K562 (cell line): ENCODE measurements around the gene PRKCG. TPM values are rescaled to one million over a fixed set of nuclear protein-coding genes. Genes with fewer than 3 reads are reported as not detected.

Experiments
- ARHGAP35 ChIP-seq: fragments of 450-650 bp; IDR thresholded peaks from 2 replicates; pipeline ENCODE4 v1.6.1; 2018; ENCODE audit not compliant: partially characterized antibody
- ARID1B ChIP-seq: fragments of 450-650 bp; IDR thresholded peaks from 2 replicates; pipeline ENCODE4 v1.6.1; 2016; ENCODE audit warnings: antibody characterized with exemption, mild to moderate bottlenecking, inconsistent platforms
- ASH1L ChIP-seq: fragments of 450-650 bp; IDR thresholded peaks from 2 replicates; pipeline ENCODE4 v1.6.1; 2018; ENCODE audit warnings: borderline replicate concordance, mild to moderate bottlenecking, low read depth; ENCODE audit not compliant: partially characterized antibody
- ATF1 ChIP-seq, 2 experiments: fragments of 450-650 bp in 1 of 2; IDR thresholded peaks; 2 replicates each; pipeline ENCODE4 v1.6.1; 2016; ENCODE audit warnings: missing compliant biosample characterization in 1 of 2, missing genetic modification characterization in 1 of 2
- BCOR ChIP-seq: fragments of 450-650 bp; IDR thresholded peaks from 2 replicates; pipeline ENCODE4 v1.6.1; 2016
- BRCA1 ChIP-seq, 2 experiments: fragments of 450-650 bp in 1 of 2; sonication (generic) in 1 of 2; formaldehyde crosslinking in 1 of 2; IDR thresholded peaks; 2 replicates each; pipeline versions ENCODE4 v1.5.0 to v1.6.1; 2017 to 2020; ENCODE audit warnings: mild to moderate bottlenecking in 1 of 2, missing genetic modification reagents in 1 of 2
- CAMTA2 ChIP-seq: fragments of 250-450 bp; sonication (Bioruptor Pico); conservative IDR thresholded peaks from 2 replicates; pipeline ENCODE4 v1.5.1; 2022
- ELF1 ChIP-seq: fragments of 200-800 bp; sonication (Bioruptor generic); IDR thresholded peaks from 2 replicates; pipeline ENCODE4 v1.6.1; 2016; ENCODE audit warnings: missing genetic modification characterization, missing compliant biosample characterization
- ESRRA ChIP-seq: fragments of 450-650 bp; IDR thresholded peaks from 2 replicates; pipeline ENCODE4 v1.6.1; 2014; ENCODE audit warnings: low read depth, mild to moderate bottlenecking, moderate library complexity, borderline replicate concordance
- JUNB ChIP-seq: fragments of 450-650 bp; formaldehyde crosslinking; conservative IDR thresholded peaks from 2 replicates; pipeline ENCODE4 v1.4.0; 2020; ENCODE audit warnings: mild to moderate bottlenecking
- KDM5B ChIP-seq: fragments of 200-600 bp; sonication (generic); IDR thresholded peaks from 2 replicates; pipeline ENCODE4 v1.6.1; 2012; ENCODE audit warnings: low read depth, mild to moderate bottlenecking, moderate library complexity, low read length, control low read depth, inconsistent platforms; ENCODE audit not compliant: insufficient replicate concordance
- NCOA4 ChIP-seq: fragments of 450-650 bp; IDR thresholded peaks from 2 replicates; pipeline ENCODE4 v1.6.1; 2018; ENCODE audit warnings: mild to moderate bottlenecking; ENCODE audit not compliant: partially characterized antibody
- NRF1 ChIP-seq, 2 experiments: fragments of 450-650 bp; IDR thresholded peaks in 1 of 2; conservative IDR thresholded peaks in 1 of 2; 2 replicates each; pipeline ENCODE4 v1.6.1; 2014; ENCODE audit warnings: mild to moderate bottlenecking in 2 of 2
- POU5F1 ChIP-seq: fragments of 150-350 bp; IDR thresholded peaks from 2 replicates; pipeline ENCODE4 v1.6.1; 2014; ENCODE audit warnings: borderline replicate concordance, low read length, low read depth, mild to moderate bottlenecking; ENCODE audit not compliant: partially characterized antibody
- RAD21 ChIP-seq, 2 experiments: fragments of 250-450 bp in 1 of 2; fragments of 450-650 bp in 1 of 2; sonication (Bioruptor Pico) in 1 of 2; formaldehyde crosslinking in 1 of 2; IDR thresholded peaks in 1 of 2; conservative IDR thresholded peaks in 1 of 2; 2 replicates each; pipeline versions ENCODE4 v1.4.0 to v1.8.0; 2020 to 2022; ENCODE audit warnings: mild to moderate bottlenecking in 2 of 2, moderate library complexity in 1 of 2
- VEZF1 ChIP-seq: fragments of 200-800 bp; sonication (Bioruptor generic); IDR thresholded peaks from 2 replicates; pipeline ENCODE4 v1.6.1; 2017; ENCODE audit warnings: missing genetic modification characterization, missing compliant biosample characterization
- ZNF124 ChIP-seq: sonication (generic); formaldehyde crosslinking; IDR thresholded peaks from 2 replicates; pipeline ENCODE4 v1.8.1; 2022; ENCODE audit warnings: missing genetic modification reagents
- ZNF133 ChIP-seq: fragments of 250-450 bp; sonication (Bioruptor Pico); IDR thresholded peaks from 2 replicates; pipeline ENCODE4 v1.4.0; 2020; ENCODE audit warnings: mild to moderate bottlenecking
- ZNF146 ChIP-seq: IDR thresholded peaks from one replicate; pipeline ENCODE4 v1.6.1; 2018; ENCODE audit warnings: missing compliant biosample characterization; ENCODE audit not compliant: unreplicated experiment
- ZNF212 ChIP-seq: fragments of 450-650 bp; formaldehyde crosslinking; IDR thresholded peaks from 2 replicates; pipeline ENCODE4 v1.4.0; 2020; ENCODE audit warnings: mild to moderate bottlenecking
- ZNF347 ChIP-seq: fragments of 450-650 bp; formaldehyde crosslinking; IDR thresholded peaks from 2 replicates; pipeline ENCODE4 v1.4.0; 2020; ENCODE audit warnings: low read depth, mild to moderate bottlenecking, moderate library complexity
- ZNF507 ChIP-seq: conservative IDR thresholded peaks from 2 replicates; pipeline ENCODE4 v1.6.1; 2017; ENCODE audit warnings: missing genetic modification characterization, missing compliant biosample characterization
- polyA plus RNA-seq, 8 experiments: library from polyadenylated mRNA; depleted of rRNA in 4 of 8; stranded (reverse) in 5 of 8; unstranded in 3 of 8; fragments of >200 nt; fragmentation: Nextera tagmentation in 2 of 8; fragmentation: Illumina TruSeq in 1 of 8; extraction: Ambion mirVana in 2 of 8; extraction: Trizol in 1 of 8; gene quantifications; 2 replicates each; pipeline versions ENCODE4 v1.2.1 to v1.2.3, GENCODE V29; 2011 to 2014; ENCODE audit warnings: inconsistent platforms in 1 of 8, missing spikeins in 1 of 8
- total RNA-seq, 7 experiments: library from RNA; depleted of rRNA in 6 of 7; stranded (reverse); fragments of >200 nt in 6 of 7; fragmentation: Illumina TruSeq in 2 of 7; extraction: Trizol in 2 of 7; gene quantifications; 2 replicates each; pipeline versions ENCODE4 v1.2.1 to v1.2.3, GENCODE V29; 2011 to 2021; ENCODE audit warnings: low replicate concordance in 1 of 7
- TF ChIP-seq, protein P1 (sequence below): fragments of 450-650 bp; formaldehyde crosslinking; IDR thresholded peaks from 2 replicates; pipeline ENCODE4 v1.4.0; 2020; ENCODE audit warnings: mild to moderate bottlenecking, mixed read lengths
- TF ChIP-seq, protein P2 (sequence below): fragments of 250-450 bp; sonication (Bioruptor Pico); IDR thresholded peaks from 2 replicates; pipeline ENCODE4 v1.8.0; 2022; ENCODE audit warnings: inconsistent platforms

Gene PRKCG
- total and polyA plus RNA-seq, 9 of the 15 experiments (the other 6 are each of a cell fraction or from before 2014, with no cell fraction given), result not detected

GRCh38 chr19:53868892-53869804 is 12.8 kb upstream of the PRKCG start (continued):
- TF ChIP-seq VEZF1 (CRISPR knock-in tag) (peak; percentile 96), ZNF347 (CRISPR knock-in tag) (no peak), RAD21 (CRISPR knock-in tag; conservative IDR thresholded peaks at IDR 0.05 in 1 of 2, IDR thresholded peaks at IDR 0.05 in 1 of 2) (no peak), KDM5B (peak; percentile 59), CAMTA2 (no peak), ELF1 (tag) (peak; percentile 81), ZNF507 (tag) (no peak), NCOA4 (no peak), ASH1L (no peak), BRCA1 (IDR thresholded peaks at IDR 0.05) (no peak), BRCA1 (CRISPR knock-in tag; IDR thresholded peaks at IDR 0.05) (no peak), ARID1B (no peak; the same call in 1 of the 2 replicates), ATF1 (CRISPR knock-in tag; IDR thresholded peaks at IDR 0.05) (no peak), ATF1 (tag; IDR thresholded peaks at IDR 0.05) (peak; percentile 69), NRF1 (conservative IDR thresholded peaks at IDR 0.05 in 1 of 2, IDR thresholded peaks at IDR 0.05 in 1 of 2) (peak; percentile 61 to 71), ESRRA (peak; percentile 34; the same call in 1 of the 2 replicates), POU5F1 (no peak), ARHGAP35 (no peak), JUNB (no peak), ZNF124 (no peak), ZNF212 (CRISPR knock-in tag) (no peak), ZNF146 (CRISPR knock-in tag) (no peak), ZNF133 (no peak), BCOR (no peak)
- TF ChIP-seq, protein P1, sequence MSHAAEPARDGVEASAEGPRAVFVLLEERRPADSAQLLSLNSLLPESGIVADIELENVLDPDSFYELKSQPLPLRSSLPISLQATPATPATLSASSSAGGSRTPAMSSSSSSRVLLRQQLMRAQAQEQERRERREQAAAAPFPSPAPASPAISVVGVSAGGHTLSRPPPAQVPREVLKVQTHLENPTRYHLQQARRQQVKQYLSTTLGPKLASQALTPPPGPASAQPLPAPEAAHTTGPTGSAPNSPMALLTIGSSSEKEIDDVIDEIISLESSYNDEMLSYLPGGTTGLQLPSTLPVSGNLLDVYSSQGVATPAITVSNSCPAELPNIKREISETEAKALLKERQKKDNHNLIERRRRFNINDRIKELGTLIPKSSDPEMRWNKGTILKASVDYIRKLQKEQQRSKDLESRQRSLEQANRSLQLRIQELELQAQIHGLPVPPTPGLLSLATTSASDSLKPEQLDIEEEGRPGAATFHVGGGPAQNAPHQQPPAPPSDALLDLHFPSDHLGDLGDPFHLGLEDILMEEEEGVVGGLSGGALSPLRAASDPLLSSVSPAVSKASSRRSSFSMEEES (CRISPR knock-in tag), result no peak
- TF ChIP-seq, protein P2, sequence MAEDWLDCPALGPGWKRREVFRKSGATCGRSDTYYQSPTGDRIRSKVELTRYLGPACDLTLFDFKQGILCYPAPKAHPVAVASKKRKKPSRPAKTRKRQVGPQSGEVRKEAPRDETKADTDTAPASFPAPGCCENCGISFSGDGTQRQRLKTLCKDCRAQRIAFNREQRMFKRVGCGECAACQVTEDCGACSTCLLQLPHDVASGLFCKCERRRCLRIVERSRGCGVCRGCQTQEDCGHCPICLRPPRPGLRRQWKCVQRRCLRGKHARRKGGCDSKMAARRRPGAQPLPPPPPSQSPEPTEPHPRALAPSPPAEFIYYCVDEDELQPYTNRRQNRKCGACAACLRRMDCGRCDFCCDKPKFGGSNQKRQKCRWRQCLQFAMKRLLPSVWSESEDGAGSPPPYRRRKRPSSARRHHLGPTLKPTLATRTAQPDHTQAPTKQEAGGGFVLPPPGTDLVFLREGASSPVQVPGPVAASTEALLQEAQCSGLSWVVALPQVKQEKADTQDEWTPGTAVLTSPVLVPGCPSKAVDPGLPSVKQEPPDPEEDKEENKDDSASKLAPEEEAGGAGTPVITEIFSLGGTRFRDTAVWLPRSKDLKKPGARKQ (CRISPR knock-in tag), result no peak
